HCT116 (cell line): ENCODE results near the gene NEURL1. TPM values are rescaled to one million over a fixed set of nuclear protein-coding genes. Genes with fewer than 3 reads are reported as not detected.

Source experiments
- ATAC-seq: fragments of 200-7000 bp; cut with Tn5 transposase; 2 replicates; pipeline ENCODE4 v1.9.1; 2020; ENCODE audit warnings: mild to moderate bottlenecking, moderate library complexity
- BruUV-seq: library from RNA; stranded (reverse); fragments of 400-500 nt; replicated peaks from 2 replicates; lab custom pipeline; 2021; lab: Mats Ljungman, UMichigan
- CTCF ChIA-PET: fragments of 300-600 bp; sonication (Branson Sonifier 250); formaldehyde crosslinking; loops from one replicate; lab custom pipeline; 2021; ENCODE audit warnings: antibody characterized with exemption; lab: Charles Lee
- POLR2A ChIA-PET: fragments of 300-600, 350-600 bp; sonication (Branson Sonifier 250); formaldehyde crosslinking; loops from one replicate; lab custom pipeline; 2021; ENCODE audit warnings: antibody characterized with exemption; lab: Charles Lee
- RAD21 ChIA-PET, 2 experiments: fragments of 300-600 bp; sonication (Branson Sonifier 250); formaldehyde crosslinking; loops; one replicate each; lab custom pipeline; 2023; ENCODE audit warnings: low total read pairs in 2 of 2; ENCODE audit not compliant: uncharacterized antibody in 2 of 2, unreplicated experiment in 2 of 2, low non-redundant PET in 1 of 2; lab: Charles Lee
- DNase-seq: peaks from one replicate; pipeline ENCODE4 v3.0.0-alpha.2; 2010; ENCODE audit warnings: low read depth, low spot score
- H2AFZ ChIP-seq: fragments of 200-600 bp; shearing (Covaris generic), sonication (generic); 2 replicates; pipeline ENCODE4 v1.6.1; 2017; ENCODE audit warnings: low read depth, mixed run types, mixed read lengths, antibody characterized with exemption, low read length; ENCODE audit not compliant: poor library complexity, severe bottlenecking
- H3K27ac ChIP-seq: 2 replicates; pipeline ENCODE4 v1.5.1; 2012; ENCODE audit warnings: low read depth, low read length
- H3K27me3 ChIP-seq: fragments of 200-600 bp; sonication (generic); 2 replicates; pipeline ENCODE4 v1.6.1; 2016; ENCODE audit warnings: mixed run types, low read length, mixed read lengths; ENCODE audit not compliant: insufficient read depth
- H3K36me3 ChIP-seq, 2 experiments: fragments of 200-500 bp in 1 of 2; fragments of 200-600 bp in 1 of 2; sonication (Bioruptor generic) in 1 of 2; sonication (generic) in 1 of 2; 2 replicates each; pipeline versions ENCODE4 v1.5.1 to v1.6.1; 2014 to 2016; ENCODE audit warnings: low read length in 2 of 2, inconsistent platforms in 1 of 2, mixed read lengths in 1 of 2, mixed run types in 1 of 2; ENCODE audit not compliant: insufficient read depth in 2 of 2, control insufficient read depth in 1 of 2
- H3K4me1 ChIP-seq, 2 experiments: fragments of 200-600 bp in 1 of 2; sonication (generic) in 1 of 2; 2 replicates each; pipeline versions ENCODE4 v1.5.1 to v1.6.1; 2012 to 2017; ENCODE audit warnings: low read length in 2 of 2, inconsistent platforms in 1 of 2, mild to moderate bottlenecking in 1 of 2, mixed read lengths in 1 of 2, mixed run types in 1 of 2, moderate library complexity in 1 of 2; ENCODE audit not compliant: insufficient read depth in 2 of 2, control insufficient read depth in 1 of 2
- H3K4me2 ChIP-seq: fragments of 200-600 bp; sonication (generic); 2 replicates; pipeline ENCODE4 v1.6.1; 2017; ENCODE audit warnings: mixed run types, low read length, mixed read lengths
- H3K4me3 ChIP-seq, 2 experiments: fragments of 200-600 bp in 1 of 2; sonication (generic) in 1 of 2; replicated peaks in 1 of 2; 2 replicates each; pipeline ENCODE4 v1.5.1; 2011 to 2016; ENCODE audit warnings: low read length in 2 of 2, control low read depth in 1 of 2, low read depth in 1 of 2, mild to moderate bottlenecking in 1 of 2, mixed read lengths in 1 of 2, mixed run types in 1 of 2
- H3K79me2 ChIP-seq: fragments of 200-600 bp; sonication (generic); 2 replicates; pipeline ENCODE4 v1.6.1; 2017; ENCODE audit warnings: mild to moderate bottlenecking, mixed run types, low read length, moderate library complexity, mixed read lengths; ENCODE audit not compliant: insufficient read depth
- H3K9ac ChIP-seq: fragments of 200-600 bp; sonication (generic); 2 replicates; pipeline ENCODE4 v1.6.1; 2016; ENCODE audit warnings: low read length, mixed read lengths
- H3K9me2 ChIP-seq: fragments of 200-600 bp; sonication (generic), shearing (Covaris generic); 2 replicates; pipeline ENCODE4 v1.6.1; 2017; ENCODE audit warnings: mixed run types, mild to moderate bottlenecking, moderate library complexity; ENCODE audit not compliant: insufficient read depth
- H3K9me3 ChIP-seq, 2 experiments: fragments of 200-500 bp in 1 of 2; fragments of 200-600 bp in 1 of 2; sonication (Bioruptor generic) in 1 of 2; sonication (generic) in 1 of 2; 2 replicates each; pipeline ENCODE4 v1.6.1; 2014 to 2017; ENCODE audit warnings: low read length in 2 of 2, mixed read lengths in 2 of 2, inconsistent platforms in 1 of 2, low read depth in 1 of 2, mild to moderate bottlenecking in 1 of 2, mixed run types in 1 of 2, moderate library complexity in 1 of 2; ENCODE audit not compliant: control insufficient read depth in 1 of 2, insufficient read depth in 1 of 2
- H4K20me1 ChIP-seq: fragments of 200-600 bp; sonication (generic), shearing (Covaris generic); 2 replicates; pipeline ENCODE4 v1.6.1; 2017; ENCODE audit warnings: mixed run types, mild to moderate bottlenecking, moderate library complexity; ENCODE audit not compliant: insufficient read depth
- ATF3 ChIP-seq: IDR thresholded peaks from 2 replicates; pipeline ENCODE4 v1.6.1; 2012
- CBX3 ChIP-seq: IDR thresholded peaks from 2 replicates; pipeline ENCODE4 v1.6.1; 2012; ENCODE audit warnings: low read depth
- CTCF ChIP-seq, 3 experiments: fragments of 200-600 bp in 1 of 3; sonication (generic) in 1 of 3; IDR thresholded peaks in 2 of 3; conservative IDR thresholded peaks in 1 of 3; 2 replicates each; pipeline ENCODE4 v1.5.1; 2012 to 2017; ENCODE audit warnings: low read depth in 2 of 3, low read length in 2 of 3, antibody characterized with exemption in 1 of 3, borderline replicate concordance in 1 of 3, control low read depth in 1 of 3, mild to moderate bottlenecking in 1 of 3, mixed read lengths in 1 of 3, mixed run types in 1 of 3, moderate library complexity in 1 of 3; ENCODE audit not compliant: insufficient read depth in 1 of 3
- EZH2 ChIP-seq: fragments of 200-600 bp; sonication (generic); IDR thresholded peaks from 2 replicates; pipeline ENCODE4 v1.6.1; 2017; ENCODE audit warnings: antibody characterized with exemption, mixed run types
- EZH2phosphoT487 ChIP-seq: fragments of 200-600 bp; IDR thresholded peaks from 2 replicates; pipeline ENCODE4 v1.6.1; 2018; ENCODE audit warnings: antibody characterized with exemption, borderline replicate concordance
- FOSL1 ChIP-seq: IDR thresholded peaks from 2 replicates; pipeline ENCODE4 v1.6.1; 2012; ENCODE audit warnings: low read depth
- RAD21 ChIP-seq: IDR thresholded peaks from 2 replicates; pipeline ENCODE4 v1.6.1; 2012; ENCODE audit warnings: low read depth, mild to moderate bottlenecking
- REST ChIP-seq: IDR thresholded peaks from 2 replicates; pipeline ENCODE4 v1.6.1; 2012; ENCODE audit warnings: low read depth
- SRF ChIP-seq: IDR thresholded peaks from 2 replicates; pipeline ENCODE4 v1.6.1; 2012; ENCODE audit warnings: low read depth
- YY1 ChIP-seq: IDR thresholded peaks from 2 replicates; pipeline ENCODE4 v1.6.1; 2011; ENCODE audit warnings: low read length, low read depth, moderate library complexity, mild to moderate bottlenecking; ENCODE audit not compliant: insufficient replicate concordance; ENCODE audit errors: extremely low read depth
- ZNF274 ChIP-seq: fragments of 200-500 bp; sonication (Bioruptor generic); IDR thresholded peaks from 2 replicates; pipeline ENCODE4 v1.6.1; 2014; ENCODE audit warnings: mild to moderate bottlenecking, low read depth, low read length, inconsistent platforms
- intact Hi-C: fragments of 100-400 bp; cut with micrococcal nuclease; formaldehyde crosslinking; loops from 2 replicates; pipeline ENCODE4 v1.10.0; 2022
- total RNA-seq: library from RNA; stranded (reverse); gene quantifications from one replicate; pipeline ENCODE4 v1.2.1, GENCODE V29; 2021; ENCODE audit not compliant: unreplicated experiment

NEURL1 gene
- total RNA-seq, 1 experiment from 2014 or later = 1.4 TPM

GRCh38 chr10:103476046-103476768 is 17.3 kb upstream of the NEURL1 start:
- CTCF ChIA-PET = interaction anchor here (0.6 to 2.2 kb wide), 11 partner anchors 9 to 558 kb away, joined by 3 to 13 read pairs (median 4); partner anchors contain the start of genes CALHM2 and CNNM2
- no peak for DNase-seq
- Histone ChIP-seq H3K4me1 (peaks cover 23 to 42% of the 10 kb centered on the region in 2 experiments), H3K4me3 (no peak overlapping the region), H3K9me3 (no peaks in the 10 kb centered on the region), H3K9ac (no peak overlapping the region), H3K9me2 (no peaks in the 10 kb centered on the region), H3K36me3 (no peaks in the 10 kb centered on the region), H2AFZ (peak overlapping the region; percentile 65), H3K27ac (no peak overlapping the region), H3K79me2 (no peaks in the 10 kb centered on the region), H3K4me2 (no peak overlapping the region), H4K20me1 (no peaks in the 10 kb centered on the region), H3K27me3 (no peaks in the 10 kb centered on the region)
- RAD21 ChIA-PET = interaction anchor here in 1 of 2 experiments (1.0 kb wide), 1 partner anchor 14 kb away, joined by 3 read pairs; no protein-coding TSS in a partner anchor
- POLR2A ChIA-PET = interaction anchor here (1.1 kb wide), 1 partner anchor 24 kb away, joined by 3 read pairs; the partner anchor contains the start of gene CALHM2
- TF ChIP-seq CBX3 = no peak
- peak; percentile 87 for TF ChIP-seq RAD21
- no peak for TF ChIP-seq REST
- TF ChIP-seq CTCF (IDR thresholded peaks at IDR 0.05 in 2 of 3, conservative IDR thresholded peaks at IDR 0.05 in 1 of 3; ENCODE audit: borderline replicate concordance in 1 of 3, insufficient read depth in 1 of 3, low read depth in 2 of 3, low read length in 2 of 3) = peak; percentile 67 to 84 (median 76)
- no peak for TF ChIP-seq EZH2
- TF ChIP-seq EZH2phosphoT487 = no peak
- TF ChIP-seq FOSL1 = no peak
- TF ChIP-seq SRF = no peak
- TF ChIP-seq ZNF274 = no peak
- peak; percentile 21 for TF ChIP-seq YY1
- no peak for TF ChIP-seq ATF3
- intact Hi-C loops = loop anchor here (5.0 kb wide), 1 partner anchor 384 kb away; no protein-coding TSS in a partner anchor
- no TSS peak for BruUV-seq
- ATAC-seq = peak; percentile 77
